GM19463 (cell line): Measurements from ENCODE around the gene ADGRV1.
"Not testable (repeated sequence)": the region's sequence is repeated elsewhere in the genome, so short reads cannot be mapped to it uniquely, and the experiment has no call there.

Source experiments
- ATAC-seq: cut with Tn5 transposase; IDR thresholded peaks from one replicate; pipeline ENCODE4 v1.9.1; 2021; ENCODE audit warnings: mild to moderate bottlenecking, moderate library complexity; ENCODE audit not compliant: unreplicated experiment

Gene ADGRV1

DNA sequence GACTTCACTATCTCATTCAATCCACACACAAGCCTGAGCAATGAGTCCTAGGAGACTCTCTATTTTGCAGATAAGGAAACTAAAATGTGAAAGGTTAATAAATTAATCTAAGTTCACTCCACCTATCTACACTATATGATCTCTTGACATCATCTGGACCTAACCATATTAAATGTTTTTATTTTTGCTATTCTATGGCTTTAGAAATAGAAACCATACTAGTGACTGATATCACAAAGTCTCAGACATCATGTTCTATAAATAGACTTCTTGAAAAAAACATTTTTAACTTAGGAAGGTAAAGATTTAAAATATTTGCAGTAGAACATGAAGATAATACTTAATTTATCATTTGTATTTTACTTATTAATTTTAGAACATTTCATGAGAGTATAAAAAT, 9.4 kb upstream of the ADGRV1 start:
- ATAC-seq, result no peak

DNA sequence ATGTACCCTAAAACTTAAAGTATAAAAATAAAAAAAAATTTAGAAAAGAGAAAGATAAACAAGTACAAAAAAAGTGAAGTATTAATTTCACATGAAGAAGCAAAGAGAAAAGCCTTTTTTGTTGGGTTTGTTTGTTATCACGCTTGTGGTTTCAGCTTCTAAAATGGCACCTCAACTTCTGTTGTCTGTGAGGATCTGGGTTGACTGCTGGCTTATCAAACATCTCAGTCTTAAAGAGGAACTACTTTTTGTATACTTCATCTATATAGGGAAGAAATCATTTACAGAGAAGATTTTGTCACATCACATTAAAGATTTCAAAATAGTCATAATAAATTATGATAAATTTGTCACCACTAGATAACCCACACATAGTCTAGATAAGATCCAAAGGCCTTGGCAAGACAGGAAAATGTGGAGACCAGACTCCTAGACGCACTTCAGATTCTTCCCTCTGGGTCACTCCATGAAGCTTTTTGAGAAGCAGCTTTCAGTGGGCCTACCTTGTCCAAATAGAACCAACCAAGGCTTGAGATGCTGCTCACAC, 8.8 kb upstream of the ADGRV1 start:
- no peak for ATAC-seq

DNA sequence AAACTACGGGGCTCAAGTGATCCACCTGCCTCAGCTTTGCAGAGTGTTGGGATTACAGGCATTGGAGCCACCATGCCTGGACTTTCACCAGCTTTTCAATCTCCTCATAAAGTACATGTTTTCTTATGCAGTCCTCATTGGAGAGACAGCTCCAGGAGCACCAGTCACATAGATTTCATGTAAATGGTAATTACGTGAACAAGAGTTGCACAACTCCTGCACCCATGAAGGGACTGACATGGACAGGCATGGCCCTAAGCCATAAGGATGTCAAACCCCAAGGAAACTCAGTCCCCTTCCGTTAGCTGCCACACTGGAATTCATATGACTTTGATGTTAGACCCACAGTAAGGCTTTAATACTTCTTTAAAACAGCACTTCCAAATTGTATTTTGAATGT, 7.6 kb upstream of the ADGRV1 start:
- no peak for ATAC-seq

DNA sequence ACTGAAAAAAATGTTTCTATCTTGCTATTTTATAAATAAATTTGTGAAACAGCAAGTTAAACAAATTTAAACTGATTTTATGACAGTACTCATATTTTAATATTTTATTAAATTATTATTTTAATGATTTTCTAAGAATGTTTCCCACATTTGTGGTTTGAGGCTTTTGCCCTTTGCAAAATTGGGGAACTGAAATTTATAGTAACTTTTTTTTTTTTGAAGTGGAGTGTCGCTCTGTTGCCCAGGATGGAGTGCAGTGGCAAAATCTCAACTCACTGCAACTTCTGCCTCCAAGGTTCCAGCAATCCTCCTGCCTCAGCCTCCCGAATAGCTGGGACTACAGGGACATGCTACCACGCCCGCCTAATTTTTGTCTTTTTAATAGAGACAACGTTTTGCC, 7.2 kb upstream of the ADGRV1 start:
- ATAC-seq, result no peak

DNA sequence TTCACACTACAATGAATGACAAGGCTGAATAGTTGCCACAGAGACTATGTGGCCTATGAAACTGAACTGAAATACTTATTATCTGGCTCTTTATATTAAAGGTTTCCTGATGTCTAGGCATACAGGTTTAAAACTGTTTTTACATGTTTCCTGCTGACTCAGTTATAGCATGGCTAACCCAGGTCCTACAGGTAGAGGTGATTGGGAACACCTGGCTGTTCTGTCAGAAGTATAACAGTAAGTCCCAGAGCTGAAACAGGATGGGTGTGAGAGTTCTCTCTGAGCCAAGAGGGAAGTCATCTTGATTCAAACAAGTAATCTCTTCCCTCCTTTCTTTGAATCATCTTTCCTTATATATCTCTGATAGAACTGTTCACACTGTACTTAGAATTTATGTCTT, 4.9 kb upstream of the ADGRV1 start:
- no peak for ATAC-seq

DNA sequence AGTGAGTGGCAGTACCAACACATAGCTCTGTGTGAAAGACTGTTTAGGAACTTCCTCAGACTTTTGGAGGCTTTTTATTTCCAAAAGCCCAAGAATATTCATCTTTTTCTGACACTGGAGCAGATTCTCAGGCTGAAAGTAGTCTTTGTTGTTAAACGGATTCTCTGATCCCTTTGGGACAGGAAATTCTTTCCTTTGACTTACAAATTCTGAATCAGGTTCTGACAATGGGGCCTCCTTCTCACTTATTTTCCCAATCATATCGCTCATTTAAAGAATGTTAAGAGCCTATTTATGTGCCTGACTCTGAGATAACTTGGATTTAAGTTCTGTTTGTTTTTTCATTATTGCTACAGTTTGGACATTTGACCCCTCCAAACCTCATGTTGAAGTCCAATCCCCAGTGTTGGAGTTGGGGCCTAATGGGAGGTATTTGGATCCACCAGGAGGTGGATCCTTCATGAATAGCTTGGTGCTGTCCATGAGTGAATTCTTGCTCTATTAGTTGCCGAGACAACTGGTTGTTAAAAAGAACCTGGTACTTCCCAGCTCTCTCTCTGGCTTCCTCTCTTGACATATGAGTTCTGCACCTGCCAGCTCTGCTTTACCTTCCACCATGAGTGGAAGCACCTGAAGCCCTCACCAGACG, 4.1 kb upstream of the ADGRV1 start:
- ATAC-seq, result no peak

DNA sequence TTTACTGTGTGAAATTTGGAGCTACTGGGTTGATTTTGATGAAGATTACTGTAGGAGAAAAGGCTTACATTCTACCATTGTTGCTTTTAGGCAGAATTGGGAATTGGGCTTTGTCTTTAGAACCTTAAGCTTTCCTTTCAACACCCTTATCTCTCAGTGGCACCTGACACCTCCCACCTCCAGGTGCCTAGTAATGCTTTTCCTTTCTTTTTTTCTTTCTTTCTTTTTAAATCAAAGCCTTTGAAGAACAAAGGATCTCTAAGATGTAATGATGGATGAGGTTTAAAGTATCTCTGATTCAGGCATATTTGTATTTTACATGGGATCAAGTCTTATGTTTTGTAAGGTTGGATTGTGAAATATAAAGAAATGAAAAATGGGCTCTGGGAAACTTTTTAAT, 2.9 kb upstream of the ADGRV1 start:
- no peak for ATAC-seq

DNA sequence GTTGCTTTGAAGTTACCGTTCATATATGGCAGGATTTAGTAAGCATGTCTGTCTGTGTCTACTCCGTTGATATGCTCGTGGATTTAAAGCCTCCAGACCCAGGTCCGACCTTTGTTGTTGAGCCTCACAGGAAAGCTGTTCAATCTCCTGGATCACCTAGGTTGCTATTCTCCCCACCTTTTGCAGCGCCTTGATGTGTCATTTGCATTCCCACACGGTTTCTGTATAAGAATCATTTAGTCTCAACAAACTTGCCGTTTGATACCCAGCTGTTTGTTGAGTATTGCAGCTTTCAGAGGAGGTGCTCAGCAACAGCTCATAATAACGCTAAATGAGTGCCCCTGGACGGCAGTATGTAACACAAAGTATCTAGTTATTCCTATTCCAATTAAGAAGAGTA, 1.2 kb upstream of the ADGRV1 start:
- no peak for ATAC-seq

DNA sequence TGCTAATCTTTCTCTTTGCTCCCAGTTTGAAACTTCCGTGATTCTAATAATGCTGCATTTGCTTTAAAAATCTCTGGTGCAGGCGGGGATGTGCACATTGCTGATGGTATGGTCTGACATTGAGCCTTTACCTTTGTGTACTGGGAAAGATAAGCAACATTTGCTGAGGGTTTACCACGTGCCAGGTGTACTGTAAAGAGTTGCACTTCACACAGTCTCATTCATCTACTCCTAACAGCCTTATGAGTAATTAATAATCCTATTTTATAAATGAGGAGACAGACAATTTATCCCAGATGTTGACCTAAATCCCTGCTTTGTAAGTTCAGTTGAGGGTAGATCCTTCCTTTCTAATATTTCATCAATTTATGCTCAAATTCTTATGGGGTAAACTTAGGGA, 726 bp upstream of the ADGRV1 start:
- no peak for ATAC-seq

DNA sequence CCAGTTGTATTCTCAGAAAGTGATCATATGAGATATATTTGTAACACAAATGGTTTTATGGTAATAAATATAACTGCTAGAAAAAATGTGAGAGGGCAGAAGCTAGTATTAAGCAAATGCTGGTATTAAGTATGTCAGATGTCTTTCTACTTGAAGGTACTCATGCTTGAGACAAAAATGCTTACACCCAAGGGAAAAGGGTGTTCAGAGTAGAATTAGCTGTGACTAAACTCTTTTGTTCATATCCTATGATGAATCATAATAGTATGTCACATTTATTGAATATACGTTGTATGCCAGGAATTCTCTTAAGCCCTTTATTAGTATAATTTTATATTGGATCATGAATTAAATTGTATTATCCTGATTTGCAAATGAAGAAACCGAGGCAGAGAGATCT, 2.2 kb downstream of the ADGRV1 start:
- no peak for ATAC-seq

DNA sequence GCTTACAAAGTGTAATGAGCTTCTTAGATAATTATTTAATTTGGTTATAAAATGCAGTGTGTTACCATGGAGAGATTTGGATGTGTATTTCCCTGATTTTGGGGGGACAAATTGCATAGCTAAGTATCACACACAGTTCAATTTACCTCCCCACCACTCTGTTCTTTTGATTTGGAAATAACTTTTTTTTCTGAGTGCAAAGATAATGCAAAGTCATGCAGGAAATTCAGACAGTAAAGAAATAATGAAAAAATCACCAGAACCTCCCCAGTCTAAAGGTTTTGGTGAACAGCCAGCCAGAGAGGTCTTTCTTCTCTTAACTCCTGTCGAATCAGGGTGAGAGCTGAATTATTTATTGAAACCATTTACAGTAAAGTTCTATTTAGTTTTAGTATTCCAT, 3.2 kb downstream of the ADGRV1 start:
- ATAC-seq, result no peak

DNA sequence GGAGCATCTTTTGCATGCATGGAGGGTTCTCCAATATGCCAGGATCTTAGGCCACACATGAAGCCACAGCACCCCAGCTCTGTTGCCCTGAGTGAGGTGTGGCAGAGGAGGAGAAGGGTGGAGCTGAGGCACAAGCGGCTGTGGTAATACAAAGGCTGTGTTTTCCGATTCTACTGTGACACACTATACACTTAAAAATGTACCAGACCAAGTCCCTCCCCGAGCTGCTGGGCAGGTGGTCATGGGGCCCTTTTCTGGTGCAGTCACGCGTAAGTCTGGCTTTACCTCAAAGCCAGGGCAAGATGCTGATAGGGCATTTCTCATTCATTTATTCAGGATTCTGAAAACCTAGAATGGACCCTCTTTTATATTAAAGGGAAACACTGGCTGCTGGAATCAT, 3.7 kb downstream of the ADGRV1 start:
- no peak for ATAC-seq

DNA sequence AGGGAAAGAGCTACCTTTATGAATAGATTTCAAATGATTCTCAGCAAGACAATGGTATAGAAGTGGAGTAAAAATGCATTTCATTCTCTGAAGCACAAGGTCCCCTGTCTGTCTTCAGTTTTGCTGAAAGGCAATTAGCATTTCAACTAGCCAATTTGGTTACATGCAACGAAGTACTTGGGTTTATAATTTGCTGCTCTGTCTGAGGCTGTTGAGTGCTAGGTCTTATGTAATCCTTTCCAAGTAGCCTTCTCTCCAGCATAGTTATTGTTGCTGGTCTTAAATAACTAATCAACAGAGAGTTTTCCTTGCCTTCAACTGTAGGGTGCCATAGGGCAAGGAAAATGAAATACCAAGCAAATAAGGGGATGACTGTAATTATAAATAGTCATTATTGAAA, 4.5 kb downstream of the ADGRV1 start:
- ATAC-seq, result no peak

DNA sequence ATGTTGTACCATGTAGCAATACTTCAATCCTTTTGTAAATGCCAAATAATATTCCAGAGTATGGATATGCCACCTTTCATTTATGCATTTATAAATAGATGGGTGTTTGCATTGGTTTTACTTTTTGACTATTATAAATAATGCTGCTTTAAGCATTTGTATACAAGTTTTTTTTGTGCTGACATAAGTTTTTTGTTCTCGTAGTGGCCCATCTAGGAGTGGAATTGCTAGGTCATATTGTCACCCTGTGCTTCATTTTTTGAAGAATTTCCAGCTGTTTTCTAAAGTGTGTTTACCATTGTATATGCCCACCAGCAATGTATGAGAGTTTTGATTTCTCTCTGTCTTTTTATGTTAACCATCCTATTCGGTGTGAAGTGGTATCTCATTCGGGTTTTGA, 6.9 kb downstream of the ADGRV1 start:
- no peak for ATAC-seq

DNA sequence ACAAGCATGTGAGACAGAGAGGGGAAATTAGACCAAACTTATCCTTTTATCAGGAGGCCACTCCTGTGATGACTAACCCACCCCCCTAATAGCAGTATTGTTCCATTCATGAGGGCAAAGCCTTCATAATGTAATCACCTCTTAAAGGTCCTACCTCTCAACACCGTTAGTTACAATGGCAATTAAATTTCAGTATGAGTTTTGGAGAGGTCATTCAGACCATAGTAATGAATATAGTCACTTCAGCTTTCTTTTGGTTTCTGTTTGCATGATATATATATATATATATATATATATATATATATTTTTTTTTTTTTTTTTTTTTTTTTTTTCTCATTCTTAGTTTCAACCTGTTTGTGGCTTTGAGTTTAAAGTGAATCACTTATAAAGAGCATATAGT, 10.5 kb downstream of the ADGRV1 start:
- ATAC-seq, result no peak

DNA sequence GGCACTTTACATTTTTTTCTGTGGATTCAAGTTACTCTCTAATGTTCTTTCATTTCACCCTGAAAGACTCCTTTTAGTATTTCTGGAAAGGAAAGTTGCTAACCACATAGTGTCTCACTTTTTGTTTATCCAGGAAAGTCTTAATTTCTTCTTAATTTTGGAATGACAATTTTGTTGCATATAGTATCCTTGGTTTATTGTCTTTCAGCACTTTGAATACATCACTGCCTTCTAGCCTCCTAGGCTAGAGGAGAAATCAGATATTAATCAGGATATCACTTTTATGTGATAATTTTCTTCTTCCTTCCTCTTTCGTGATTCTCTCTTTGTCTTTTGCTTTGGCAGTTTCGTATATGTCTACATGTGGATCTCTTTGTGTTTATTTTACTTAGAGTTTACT, 11.4 kb downstream of the ADGRV1 start:
- ATAC-seq, result no peak

DNA sequence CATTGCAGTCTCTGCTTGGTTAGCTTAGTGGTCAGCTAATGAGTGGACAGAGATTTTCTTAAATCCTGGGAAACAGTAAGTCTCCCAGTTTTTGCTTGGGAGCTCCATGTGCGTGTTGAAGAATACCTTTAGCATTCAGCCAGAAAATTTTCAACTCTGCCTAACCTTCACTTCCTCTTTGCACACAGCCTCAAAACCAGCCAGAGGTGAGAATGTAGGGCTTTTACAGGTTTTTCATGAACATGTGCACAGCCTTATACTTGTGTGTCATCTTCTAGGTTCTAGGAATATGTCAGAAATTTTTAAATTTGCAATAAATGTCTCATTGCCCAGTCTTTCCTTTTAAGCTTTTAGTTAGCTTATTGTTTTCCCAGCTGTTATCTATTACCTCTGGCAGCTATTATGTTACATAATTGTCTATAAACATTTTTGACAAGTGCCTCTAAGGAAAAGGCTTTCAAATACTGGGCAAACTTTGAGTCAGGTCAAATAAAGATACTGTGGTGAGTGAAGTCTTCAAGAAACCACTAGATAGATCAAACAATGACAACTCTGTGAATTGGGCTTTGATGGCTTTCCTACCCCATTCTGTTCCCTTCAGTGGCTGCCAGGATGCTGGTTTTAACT, 12.7 kb downstream of the ADGRV1 start:
- no peak for ATAC-seq

DNA sequence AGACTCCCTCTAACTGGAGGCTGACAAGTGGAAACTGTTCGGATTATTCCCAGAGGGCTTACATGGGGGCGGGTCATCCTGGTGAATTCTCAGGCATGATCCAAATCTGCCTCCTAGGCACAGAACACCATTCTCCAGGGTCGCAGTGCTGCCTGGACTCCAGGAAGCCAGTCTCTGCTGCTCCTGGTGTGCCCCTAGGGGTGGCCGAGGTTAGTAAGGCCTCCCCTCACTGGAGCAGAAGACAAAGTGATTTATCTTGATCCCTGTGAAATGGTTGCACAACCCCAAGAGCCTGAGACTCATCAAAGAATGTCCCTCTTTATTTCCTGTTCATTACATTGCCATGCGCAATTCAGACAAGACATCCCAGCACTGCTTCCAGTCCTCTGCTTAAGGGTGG, 17.1 kb downstream of the ADGRV1 start:
- no peak for ATAC-seq

DNA sequence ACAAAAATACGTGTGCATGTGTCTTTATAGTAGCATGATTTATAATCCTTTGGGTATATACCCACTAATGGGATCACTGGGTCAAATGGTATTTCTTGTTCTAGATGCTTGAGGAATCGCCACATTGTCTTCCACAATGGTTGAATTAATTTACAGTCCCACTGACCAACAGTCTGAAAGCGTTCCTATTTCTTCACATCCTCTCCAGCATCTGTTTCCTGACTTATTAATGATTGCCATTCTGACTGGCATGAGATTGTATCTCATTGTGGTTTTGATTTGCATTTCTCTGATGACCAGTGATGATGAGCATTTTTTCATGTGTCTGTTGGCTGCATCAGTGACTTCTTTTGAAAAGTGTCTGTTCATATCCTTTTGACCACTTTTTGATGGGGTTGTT, 18.0 kb downstream of the ADGRV1 start:
- not testable (repeated sequence) for ATAC-seq

DNA sequence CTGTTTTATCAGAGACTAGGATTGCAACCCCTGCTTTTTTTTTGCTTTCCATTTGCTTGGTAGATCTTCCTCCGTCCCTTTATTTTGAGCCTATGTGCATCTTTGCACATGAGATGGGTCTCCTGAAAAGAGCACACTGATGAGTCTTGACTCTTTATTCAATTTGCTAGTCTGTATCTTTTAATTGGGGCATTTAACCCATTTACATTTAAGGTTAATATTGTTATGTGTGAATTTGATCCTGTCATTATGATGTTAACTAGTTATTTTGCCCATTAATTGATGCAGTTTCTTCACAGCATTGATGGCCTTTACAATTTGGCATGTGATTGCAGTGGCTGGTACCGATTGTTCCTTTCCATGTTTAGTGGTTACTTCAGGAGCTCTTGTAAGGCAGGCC, 21.3 kb downstream of the ADGRV1 start:
- not testable (repeated sequence) for ATAC-seq

DNA sequence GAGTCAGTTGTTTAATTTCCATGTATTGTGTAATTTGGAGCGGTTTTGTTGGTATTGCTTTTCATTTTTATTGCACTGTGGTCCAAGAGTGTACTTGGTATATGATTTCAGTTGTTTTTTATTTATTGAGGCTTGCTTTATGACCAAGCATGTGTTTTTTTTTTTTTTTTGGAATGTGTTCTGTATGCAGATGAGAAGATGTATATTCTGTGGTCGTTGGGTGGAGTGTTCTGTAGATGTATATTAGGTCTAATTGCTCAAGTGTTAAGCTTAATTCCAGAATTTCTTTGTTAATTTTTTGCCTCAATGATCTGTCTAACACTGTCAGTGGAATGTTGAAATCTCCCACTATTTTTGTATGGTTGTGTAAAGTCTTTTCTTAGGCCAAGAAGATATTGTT, 23.4 kb downstream of the ADGRV1 start:
- no peak for ATAC-seq

DNA sequence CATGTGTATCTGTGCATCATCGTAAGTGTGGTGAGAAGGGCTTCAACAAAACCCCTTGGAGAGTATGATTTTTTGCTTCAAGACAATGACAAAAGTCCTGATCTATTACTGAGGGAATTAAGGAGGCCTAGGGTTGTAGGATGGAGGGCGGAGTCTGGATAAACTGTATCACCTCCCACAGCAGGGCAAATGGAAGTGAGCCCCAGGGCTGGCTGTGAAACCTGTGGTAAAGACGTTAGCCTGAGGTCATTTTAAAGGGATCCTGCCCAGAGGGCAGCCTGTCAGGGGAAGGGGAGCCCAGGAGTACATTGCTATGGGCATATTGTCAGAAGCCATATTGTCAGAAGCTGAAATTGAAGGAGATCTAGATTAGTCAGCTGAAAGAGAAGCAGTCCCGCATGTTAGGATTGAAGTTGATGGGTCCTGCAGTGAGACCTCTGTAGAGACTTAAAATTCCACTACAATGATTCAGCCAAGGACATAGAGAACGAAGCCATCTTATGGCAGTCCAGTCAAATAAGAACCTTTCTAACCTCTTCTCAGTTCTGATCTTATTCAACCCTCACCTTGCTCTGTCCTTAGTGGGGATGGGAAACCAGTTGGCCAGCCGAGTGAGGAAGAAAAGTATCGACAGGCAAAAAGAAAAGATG, 26.9 kb downstream of the ADGRV1 start:
- ATAC-seq, result no peak
